Mammary epithelial cell (primary cell): ENCODE results near the gene SPATS2.

Source experiments
- CTCF ChIP-seq, 2 donors: IDR thresholded peaks in 1 of 2; conservative IDR thresholded peaks in 1 of 2; 2 replicates each; pipeline ENCODE4 v1.5.1; 2011 to 2012; ENCODE audit warnings: inconsistent platforms in 2 of 2, low read length in 2 of 2, mild to moderate bottlenecking in 2 of 2, control low read depth in 1 of 2, low read depth in 1 of 2; ENCODE audit not compliant: insufficient read depth in 1 of 2; ENCODE audit errors: extremely low read depth in 1 of 2
- EZH2 ChIP-seq: IDR thresholded peaks from 2 replicates; pipeline ENCODE4 v1.6.1; 2012; ENCODE audit warnings: low read length, inconsistent platforms, borderline replicate concordance

- no peak for TF ChIP-seq CTCF (conservative IDR thresholded peaks at IDR 0.05 in 1 of 2, IDR thresholded peaks at IDR 0.05 in 1 of 2; ENCODE audit: extremely low read depth in 1 of 2, insufficient read depth in 1 of 2, low read depth in 1 of 2, low read length in 2 of 2)
- TF ChIP-seq EZH2, result no peak
Observed at GRCh38 chr12:49375406-49375805, 8.1 kb downstream of the SPATS2 start.
